Measurements from ENCODE around the gene CHCHD2. TPM values are rescaled to one million over a fixed set of nuclear protein-coding genes. Genes with fewer than 3 reads are reported as not detected.
A peak's percentile ranks its signal among the peaks of the same experiment; 100 is the strongest.

CHCHD2 gene
- total and polyA plus RNA-seq, 2 of the 13 experiments (the other 11 are each of a cell fraction or from before 2014, with no cell fraction given): 330 to 572 TPM

- TF ChIP-seq ZNF83 (CRISPR knock-in tag; IDR thresholded peaks at IDR 0.05; ENCODE audit: borderline replicate concordance) (0 out of 2 replicates have a peak, but pooled peaks have one; percentile 46), ZBTB3 (CRISPR knock-in tag; IDR thresholded peaks at IDR 0.05; ENCODE audit: borderline replicate concordance, low read depth) (no peak), SP4 (CRISPR knock-in tag; IDR thresholded peaks at IDR 0.05) (peak; percentile 52; the same call in 1 of the 2 replicates), U2AF2 (IDR thresholded peaks at IDR 0.05; ENCODE audit: low read depth, low read length) (no peak), ZUFSP (CRISPR knock-in tag; IDR thresholded peaks at IDR 0.05; ENCODE audit: borderline replicate concordance) (no peak), HOMEZ (CRISPR knock-in tag; IDR thresholded peaks at IDR 0.05; ENCODE audit: low read depth) (0 out of 2 replicates have a peak, but pooled peaks have one; percentile 47), MBNL3 (CRISPR knock-in tag; conservative IDR thresholded peaks at IDR 0.05) (no peak), ZBTB14 (CRISPR knock-in tag; IDR thresholded peaks at IDR 0.05) (no peak), ZNF34 (CRISPR knock-in tag; IDR thresholded peaks at IDR 0.05; ENCODE audit: borderline replicate concordance) (no peak), ZNF138 (CRISPR knock-in tag; IDR thresholded peaks at IDR 0.05; ENCODE audit: low read depth) (peak; percentile 77; the same call in 1 of the 2 replicates), JUNB (CRISPR knock-in tag; IDR thresholded peaks at IDR 0.05; ENCODE audit: borderline replicate concordance) (peak; percentile 33), IKZF5 (CRISPR knock-in tag; IDR thresholded peaks at IDR 0.05) (peak; percentile 89; the same call in 1 of the 2 replicates), ZNF292 (CRISPR knock-in tag; IDR thresholded peaks at IDR 0.05; ENCODE audit: borderline replicate concordance, low read depth) (no peak), RBM22 (optimal IDR thresholded peaks at IDR 0.05; ENCODE audit: low read length) (no peak), TFDP1 (CRISPR knock-in tag; IDR thresholded peaks at IDR 0.05; ENCODE audit: borderline replicate concordance) (peak; percentile 99), FUBP1 (CRISPR knock-in tag; IDR thresholded peaks at IDR 0.05; ENCODE audit: borderline replicate concordance) (no peak), MEIS1 (CRISPR knock-in tag; IDR thresholded peaks at IDR 0.05; ENCODE audit: borderline replicate concordance) (peak; percentile 60; the same call in 1 of the 2 replicates), ZNF224 (CRISPR knock-in tag; IDR thresholded peaks at IDR 0.05) (0 out of 2 replicates have a peak, but pooled peaks have one; percentile 74)
Measured at GRCh38 chr7:56106108-56107073, at the start of gene CHCHD2 (continued).

All from HepG2 (cell line).